Adrenal gland (tissue), 5 donors: ENCODE measurements around the gene CDH11.

Experiments used
- CTCF ChIP-seq, 6 experiments: fragments of 450-650 bp in 4 of 6; fragments of 200-600 bp in 2 of 6; sonication (generic) in 1 of 6; IDR thresholded peaks; 1 replicate in 5 of 6; 2 replicates in 1 of 6; pipeline versions ENCODE4 v1.5.1 to v1.8.0; 2016 to 2021; ENCODE audit warnings: antibody characterized with exemption in 6 of 6, mild to moderate bottlenecking in 2 of 6, moderate library complexity in 1 of 6
- POLR2A ChIP-seq, 2 donors: fragments of 450-650 bp; IDR thresholded peaks; one replicate each; pipeline ENCODE4 v1.6.1; 2017; ENCODE audit warnings: antibody characterized with exemption in 2 of 2, mild to moderate bottlenecking in 2 of 2, moderate library complexity in 1 of 2
- donor health status: DM: no; HTN: no; CAD: no.

DNA sequence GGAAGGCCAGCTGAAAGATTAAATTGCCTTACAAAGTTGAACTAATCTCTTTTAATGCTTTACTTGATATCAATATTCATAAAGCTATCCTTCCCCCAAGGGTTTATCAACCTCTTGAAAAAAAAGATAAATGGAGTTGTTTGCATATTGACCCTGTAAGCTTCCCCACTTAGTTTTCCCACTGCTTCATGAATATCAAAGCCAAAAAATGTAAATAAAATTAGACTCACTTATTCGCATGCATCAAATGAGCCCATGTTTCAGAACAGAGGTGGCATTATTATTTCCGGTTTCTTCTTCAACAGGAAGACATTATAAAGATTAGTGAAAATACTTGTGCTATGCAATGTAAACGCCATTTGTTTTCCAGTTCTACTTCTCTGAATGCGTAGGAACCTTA is 150.7 kb downstream of the CDH11 start:
- TF ChIP-seq CTCF (IDR thresholded peaks at IDR 0.05) (no peak), POLR2A (IDR thresholded peaks at IDR 0.05) (no peak)
